Measurements from ENCODE around the gene ATF4.
"Not testable (repeated sequence)": the region's sequence is repeated elsewhere in the genome, so short reads cannot be mapped to it uniquely, and the experiment has no call there.

Gene ATF4

DNA sequence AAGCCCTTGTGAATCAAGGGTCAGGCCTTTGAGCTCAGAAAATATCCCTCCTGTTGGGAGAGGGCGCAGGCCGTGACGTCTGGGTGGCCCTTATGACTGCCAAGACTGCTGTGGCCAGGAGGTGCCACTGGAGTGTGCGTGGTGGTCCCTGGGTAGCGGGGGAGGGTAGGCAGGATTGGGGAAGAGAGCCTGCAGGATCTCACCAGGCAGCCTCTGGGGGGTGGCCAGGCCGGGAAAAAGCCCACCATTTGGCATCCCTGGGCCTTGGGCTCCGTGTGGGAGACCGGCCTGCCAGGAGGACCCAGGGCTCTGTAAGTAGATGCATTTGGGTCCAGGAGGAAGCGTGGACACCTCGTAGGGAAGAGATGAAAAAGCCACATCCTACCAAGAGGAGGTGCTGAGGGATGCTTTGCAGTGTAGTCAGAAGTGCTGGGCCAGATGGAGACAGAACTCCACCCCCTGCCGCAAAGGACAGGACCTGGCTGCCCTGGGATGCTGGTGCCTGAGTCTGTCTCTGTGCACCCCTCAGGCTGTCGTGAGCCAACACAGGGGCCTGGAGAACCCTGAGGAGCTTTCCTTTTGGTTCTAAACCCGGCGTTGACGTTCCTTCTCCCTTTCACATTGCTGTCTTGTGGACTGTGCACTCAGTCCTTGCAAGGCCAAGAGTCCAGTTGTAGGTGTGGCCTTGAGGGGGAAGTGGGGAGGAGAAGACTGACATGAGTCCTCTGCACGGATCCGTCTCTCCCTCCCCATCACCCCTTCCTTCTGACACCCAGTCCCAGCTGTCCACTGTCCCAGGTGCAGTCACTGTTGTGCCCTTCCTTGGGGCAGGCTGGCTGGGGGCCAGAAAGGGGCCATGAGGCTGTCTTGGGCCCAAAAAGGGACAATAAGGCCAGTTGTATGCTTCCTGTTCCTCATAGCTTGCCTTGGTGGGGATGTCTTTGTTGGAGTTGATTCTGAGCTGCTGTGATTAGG is 31.0 kb upstream of the ATF4 start:
- no peak for DNase-seq (ENCODE audit: low read depth)

DNA sequence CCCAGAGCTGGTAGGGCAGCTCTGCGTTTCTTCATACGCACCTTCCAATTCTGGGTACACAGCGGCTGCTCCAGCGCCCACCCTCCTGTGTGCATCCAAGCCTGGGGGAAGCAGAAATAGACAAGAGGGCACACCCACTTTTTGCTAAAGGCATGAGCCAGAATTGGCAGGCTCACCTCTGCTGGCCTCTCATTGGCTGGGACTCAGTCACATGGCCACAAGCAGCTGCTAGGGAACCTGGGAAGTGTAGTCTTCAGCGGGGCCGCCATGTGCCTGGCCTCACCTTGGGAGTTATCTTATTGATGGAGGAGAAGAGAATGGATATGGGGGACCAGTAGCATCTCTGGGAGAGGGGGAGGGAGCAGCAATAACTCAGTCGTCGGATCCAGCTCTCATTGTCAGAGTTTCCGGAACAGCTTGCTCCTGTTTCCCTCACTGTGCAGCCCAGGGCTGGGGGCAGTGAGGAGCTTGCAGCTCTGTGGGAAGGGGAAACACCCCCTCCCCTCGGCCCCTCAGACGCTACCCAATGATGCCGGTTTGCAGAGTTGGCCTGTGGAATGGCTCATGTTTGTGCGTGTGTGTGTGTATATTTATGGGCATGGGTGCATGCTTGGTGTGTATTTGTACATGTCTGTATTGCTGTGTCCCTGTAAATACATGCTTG is 30.1 kb upstream of the ATF4 start:
- DNase-seq (ENCODE audit: low read depth) = peak; percentile 67

DNA sequence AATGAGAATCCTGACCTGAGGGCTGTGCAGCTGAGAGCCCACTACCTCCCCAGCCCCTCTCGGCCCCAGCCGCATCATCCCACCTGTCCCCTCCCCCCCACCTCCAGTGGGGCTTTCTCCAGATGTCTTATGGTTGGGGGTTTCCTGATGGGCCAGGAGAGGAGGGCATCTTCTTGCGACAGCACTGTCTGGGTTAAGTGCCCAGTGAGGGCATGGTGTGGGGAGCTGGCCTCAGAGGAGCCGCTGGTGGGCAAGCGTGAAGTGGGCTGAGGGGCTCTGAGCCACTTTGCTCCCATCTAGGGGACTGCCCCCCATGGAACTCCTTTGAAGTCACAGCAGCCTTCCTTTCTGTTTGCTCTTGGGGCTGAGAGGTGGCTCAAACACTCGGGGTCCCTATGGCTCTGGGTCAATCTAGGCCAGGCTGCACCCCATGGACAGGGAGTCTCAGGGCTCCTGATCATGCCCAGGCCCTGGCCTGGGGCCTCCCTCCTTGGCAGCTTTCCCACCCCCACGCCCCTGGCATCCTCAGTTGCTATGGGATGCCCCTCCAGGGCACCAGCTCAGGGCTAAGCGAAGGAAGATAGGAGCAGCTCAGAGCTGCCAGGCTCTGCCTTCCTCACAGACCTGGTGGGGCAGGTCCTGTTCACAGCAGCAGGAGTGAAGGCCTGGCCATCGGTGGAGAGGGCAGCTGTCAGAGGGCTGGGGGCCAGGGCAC is 29.2 kb upstream of the ATF4 start:
- no peak for DNase-seq (ENCODE audit: low read depth)

DNA sequence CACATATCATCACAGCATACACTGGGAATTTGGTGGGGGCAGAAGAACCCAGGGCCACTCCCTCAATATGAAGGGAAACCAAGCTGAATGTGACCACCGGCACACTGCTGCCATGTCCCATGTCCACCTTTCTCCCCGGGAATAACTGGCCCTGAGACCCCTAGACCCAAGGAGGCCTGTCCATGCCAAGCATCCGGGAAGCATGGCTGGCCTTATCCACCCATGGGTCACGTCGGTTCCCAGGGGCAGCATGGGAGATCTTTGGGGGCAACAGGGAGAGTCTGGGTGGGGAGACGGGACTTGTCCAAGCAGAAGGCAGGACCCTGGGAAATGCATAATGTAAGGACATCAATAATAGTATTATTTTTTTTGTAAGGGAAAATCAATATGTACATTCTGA is 28.7 kb upstream of the ATF4 start:
- DNase-seq (ENCODE audit: low read depth) = no peak

DNA sequence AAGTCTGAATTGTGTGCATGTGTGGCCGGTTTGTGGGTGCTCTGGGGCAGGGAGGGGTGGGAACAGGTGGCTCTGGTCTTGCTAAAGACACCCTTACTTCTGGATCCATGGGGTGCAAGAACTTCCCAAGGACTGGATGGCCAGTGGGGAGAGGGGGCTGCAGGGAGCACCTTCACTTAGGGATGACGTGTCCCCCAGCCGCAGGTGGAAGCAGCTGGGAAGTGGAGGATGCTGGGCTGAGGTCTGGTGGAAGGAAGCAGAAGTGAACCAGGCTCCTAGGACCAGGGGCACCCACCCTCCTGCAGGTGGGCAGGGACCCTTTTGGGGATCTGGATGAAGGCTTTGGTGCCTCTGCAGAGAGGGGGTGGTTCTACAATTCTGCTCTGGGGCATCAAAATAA is 28.2 kb upstream of the ATF4 start:
- no peak for DNase-seq (ENCODE audit: low read depth)

DNA sequence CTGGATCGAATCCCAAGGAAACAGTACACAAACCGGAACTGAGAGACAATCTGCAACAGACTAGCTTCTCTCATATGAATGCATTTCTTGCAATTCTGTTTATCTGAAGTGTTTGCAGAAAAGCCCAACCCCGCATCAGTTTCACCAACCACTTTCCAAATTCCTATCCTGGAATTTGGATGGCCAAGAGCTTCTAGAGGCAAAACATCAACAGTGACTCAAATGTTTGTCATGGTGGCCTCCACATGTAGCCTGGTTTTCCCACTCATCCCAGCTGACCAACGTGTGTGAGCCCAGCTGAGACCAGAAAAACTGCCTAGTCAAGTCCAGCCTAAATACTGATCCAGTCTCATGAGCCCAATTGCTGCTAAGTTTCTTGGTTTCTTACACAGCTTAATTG is 26.6 kb upstream of the ATF4 start:
- DNase-seq (ENCODE audit: low read depth) = no peak

DNA sequence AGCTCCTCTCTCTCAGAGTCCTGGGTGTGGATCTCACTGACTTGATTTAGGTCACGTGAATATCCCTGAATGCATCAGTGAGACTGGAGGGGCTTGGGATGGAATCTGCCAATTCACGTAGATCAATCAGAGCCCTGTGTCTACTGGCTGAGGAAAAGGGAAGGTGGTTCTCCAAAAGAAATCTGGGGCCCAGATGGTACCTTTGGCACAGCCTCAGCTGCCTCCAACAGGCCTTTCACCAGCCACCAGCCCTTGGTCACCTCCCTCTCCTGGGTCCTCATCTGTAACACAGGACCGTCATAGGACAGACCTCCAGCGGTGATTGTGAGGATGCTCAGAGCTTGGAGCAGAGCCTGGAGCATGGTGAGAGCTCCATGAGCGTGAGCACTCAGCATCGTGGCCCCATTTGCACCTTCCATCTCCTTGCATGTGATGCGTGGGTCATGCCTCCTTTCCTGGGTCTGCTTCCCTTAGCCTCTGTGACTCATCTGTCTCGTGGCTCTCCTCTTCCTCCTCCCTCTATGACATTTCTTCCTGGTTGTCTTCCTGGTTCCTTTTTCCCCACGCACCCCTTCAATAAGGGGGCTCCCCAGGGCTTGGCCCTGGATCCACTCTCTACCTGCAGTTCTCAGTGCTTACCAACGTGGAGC is 25.8 kb upstream of the ATF4 start:
- no peak for DNase-seq (ENCODE audit: low read depth)

DNA sequence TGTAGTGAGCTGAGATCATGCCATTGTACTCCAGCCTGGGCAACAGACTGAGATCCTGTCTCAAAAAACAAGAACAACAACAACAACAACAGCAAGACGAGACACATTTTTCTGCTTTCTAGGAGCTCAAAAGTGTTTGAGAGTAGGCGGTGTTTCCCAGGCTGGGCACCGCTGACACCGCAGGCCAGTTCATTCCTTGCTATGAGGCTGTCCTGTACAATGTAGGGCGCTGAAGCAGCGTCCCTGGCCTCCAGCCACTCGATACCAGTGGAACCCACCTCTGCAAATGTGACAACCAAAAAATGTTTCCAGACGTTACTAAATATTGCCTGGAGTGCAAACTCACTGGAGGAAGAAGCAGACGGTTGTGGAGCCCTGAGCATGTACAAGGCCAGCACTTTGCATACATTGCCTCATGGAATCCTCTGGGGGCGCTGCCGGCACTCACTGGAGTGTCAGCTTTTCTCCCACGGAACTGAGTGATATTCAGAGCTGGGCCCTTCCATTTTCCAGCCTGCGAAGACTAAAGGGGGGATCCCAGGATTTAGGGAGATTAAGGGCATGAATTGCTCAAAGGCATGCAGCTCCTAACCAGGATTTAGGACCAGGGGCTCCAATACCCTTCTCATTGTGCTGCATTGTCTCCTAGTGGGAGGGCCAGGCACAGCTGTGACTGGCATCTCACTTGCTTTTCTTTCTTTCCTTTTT is 24.1 kb upstream of the ATF4 start:
- DNase-seq (ENCODE audit: low read depth) = no peak

DNA sequence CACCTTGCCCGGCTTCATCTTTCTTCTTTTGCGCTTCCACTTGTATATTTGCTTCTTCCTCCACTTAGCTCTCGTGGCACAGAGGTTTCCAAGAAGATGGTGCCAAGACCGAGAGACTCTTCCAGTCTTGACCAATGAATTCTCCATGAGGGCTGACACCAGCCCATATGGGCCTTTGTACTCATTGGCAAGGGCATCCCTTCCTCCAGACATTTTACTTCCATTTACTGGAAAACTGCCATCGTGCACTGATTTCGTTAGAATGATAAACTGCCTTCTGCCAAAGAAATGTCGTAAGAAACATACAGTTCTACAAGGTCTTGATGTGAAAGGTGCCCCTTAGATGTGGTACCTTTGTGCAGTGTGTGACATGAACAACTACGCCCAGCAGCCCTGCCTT is 22.9 kb upstream of the ATF4 start:
- DNase-seq (ENCODE audit: low read depth) = no peak

DNA sequence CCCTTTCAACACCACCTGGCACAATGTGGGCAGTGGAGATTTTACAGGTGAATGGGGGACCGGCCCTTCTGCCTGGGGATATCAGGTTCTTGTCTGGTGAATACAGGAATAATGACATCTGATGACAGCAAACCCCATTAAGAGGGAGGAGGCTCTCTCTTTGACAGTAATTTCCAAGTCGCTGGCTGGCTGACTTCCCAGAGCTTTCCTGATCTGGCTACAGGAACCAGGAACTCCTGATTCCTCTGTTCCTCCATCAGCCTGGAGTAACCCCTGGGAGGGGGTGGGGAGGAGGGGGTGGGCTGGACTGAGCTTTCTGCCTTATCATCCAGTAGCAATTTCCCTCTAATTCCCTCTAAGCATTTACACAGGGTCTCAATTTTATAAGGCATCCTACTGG is 22.0 kb upstream of the ATF4 start:
- DNase-seq (ENCODE audit: low read depth) = no peak

DNA sequence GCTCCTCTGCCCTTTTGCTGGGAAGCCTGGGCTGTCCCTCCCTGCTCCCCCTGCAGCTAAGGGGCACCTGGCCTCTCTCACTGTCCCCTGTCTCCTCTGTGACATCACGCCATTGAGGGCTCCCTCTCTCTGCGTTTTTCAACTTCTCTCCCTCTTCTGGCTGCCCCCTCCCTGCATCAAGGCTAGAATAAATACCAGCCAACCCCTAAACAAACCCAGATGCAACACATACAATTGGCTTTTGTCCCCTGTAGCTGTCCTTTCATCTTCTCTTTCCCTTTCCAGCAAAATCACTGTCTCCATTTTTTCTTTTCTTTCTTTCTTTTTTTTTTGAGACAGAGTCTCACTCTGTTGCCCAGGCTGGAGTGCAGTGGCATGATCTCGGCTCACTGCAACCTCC is 21.6 kb upstream of the ATF4 start:
- no peak for DNase-seq (ENCODE audit: low read depth)

DNA sequence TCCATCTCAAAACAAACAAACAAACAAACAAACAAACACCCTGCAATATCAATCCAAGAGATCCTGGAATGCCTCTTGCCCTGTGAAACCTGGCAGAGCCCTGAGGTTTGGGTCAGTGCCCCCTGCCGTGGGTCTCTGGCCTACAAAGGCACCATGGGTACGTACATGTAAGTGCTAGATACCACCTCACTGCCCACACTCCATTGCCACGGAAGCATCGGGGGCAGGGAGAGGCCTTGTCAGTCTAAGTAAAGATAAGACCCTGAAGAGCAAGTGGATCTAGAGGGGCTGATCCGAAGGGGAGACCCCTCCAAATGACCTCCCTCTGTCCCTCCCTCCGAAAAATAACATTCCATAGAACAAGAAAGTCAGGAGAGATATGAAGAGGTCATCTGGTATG is 20.3 kb upstream of the ATF4 start:
- DNase-seq (ENCODE audit: low read depth) = no peak

DNA sequence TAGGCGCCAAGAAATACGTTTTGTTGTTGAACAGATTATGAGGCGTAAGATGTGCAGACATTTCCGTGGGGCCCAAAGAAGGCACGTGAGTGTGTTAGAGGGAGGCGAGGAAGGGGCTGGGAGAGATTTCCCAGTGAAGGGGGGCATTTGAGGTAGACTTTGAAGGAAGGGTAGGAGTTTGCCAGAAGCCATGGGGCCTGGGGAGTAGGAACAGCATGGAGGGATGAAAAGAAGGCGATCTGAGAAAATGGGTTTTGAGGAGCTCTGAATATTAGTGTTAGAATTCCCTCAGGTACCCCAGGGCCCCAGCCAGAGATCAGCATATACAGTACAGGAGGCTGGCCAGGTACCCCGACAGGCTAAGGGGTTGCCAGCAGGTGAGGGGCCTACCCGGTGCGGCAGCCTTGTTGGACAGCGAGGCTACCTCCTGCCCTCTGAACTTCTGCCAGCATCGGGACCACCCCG is 18.7 kb upstream of the ATF4 start:
- no peak for DNase-seq (ENCODE audit: low read depth)

DNA sequence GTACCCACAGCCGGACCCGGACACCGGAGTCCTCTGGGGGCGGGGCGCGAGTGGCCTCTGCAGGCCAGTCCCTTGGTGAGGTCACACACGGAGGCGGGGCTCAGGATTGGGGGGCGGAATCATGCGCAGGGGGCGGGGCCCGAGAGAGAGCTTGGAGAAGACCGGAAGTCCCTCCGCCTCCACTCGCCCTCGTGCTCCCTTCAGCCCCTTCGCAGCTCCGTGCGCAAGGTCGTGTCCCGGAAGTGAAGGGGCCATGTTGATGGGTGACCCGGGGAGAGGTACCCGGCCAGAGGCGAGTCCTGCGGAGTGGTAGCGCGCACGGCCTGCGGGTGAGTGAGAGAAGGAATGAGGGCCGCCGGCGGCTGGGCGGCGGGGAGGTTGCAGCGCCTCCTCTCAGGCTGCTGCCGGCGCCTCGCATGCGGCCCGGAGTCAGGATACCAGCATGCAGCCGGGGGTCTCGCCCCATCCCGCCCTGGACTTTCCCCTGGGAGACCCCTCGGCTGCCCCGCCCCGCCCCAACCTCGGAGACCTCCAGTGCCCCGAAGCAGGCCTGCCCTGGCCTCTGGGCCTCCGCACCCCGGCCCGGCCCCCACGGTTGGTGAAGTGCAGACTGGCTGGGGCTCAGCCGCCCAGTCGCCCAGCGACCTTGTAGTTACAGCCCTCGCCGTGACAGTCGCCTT is 18.1 kb upstream of the ATF4 start, which contains the start of gene MIEF1:
Gene MIEF1, plus strand, starts transcription at position 182 of the 680 bp plus-strand sequence. CDS start 9,005 bp downstream, outside the sequence.
- DNase-seq (ENCODE audit: low read depth) = peak; percentile 80

DNA sequence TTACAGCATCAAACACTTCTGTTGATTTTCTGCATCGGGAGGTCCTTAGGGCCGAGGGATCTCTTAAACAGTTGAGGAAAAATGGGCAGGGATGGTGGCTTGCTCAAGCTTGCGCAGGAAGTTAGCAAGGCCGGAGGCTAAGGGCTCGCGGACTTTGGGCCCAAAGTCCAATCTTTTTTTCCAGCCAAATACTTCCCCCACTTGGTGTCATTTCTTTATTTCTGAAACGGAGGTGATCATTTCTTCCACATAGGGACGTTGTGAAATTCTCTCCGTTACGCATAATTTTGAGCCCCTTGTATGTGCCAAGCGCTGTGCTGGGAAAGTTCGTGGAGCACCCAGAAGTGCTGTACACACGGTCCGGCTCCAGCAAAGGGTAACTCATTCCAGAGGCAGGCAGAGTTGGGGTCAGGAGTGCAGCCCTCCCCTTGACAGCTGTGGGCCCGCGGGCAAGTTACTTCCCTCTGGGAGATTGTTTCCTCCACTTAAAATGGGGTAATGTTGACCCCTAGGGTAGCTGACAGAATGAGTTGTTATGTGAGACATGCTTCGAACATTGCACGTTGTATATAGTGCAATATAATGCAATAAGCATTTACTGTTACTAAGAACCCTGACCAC is 17.5 kb upstream of the ATF4 start:
- DNase-seq (ENCODE audit: low read depth) = no peak

DNA sequence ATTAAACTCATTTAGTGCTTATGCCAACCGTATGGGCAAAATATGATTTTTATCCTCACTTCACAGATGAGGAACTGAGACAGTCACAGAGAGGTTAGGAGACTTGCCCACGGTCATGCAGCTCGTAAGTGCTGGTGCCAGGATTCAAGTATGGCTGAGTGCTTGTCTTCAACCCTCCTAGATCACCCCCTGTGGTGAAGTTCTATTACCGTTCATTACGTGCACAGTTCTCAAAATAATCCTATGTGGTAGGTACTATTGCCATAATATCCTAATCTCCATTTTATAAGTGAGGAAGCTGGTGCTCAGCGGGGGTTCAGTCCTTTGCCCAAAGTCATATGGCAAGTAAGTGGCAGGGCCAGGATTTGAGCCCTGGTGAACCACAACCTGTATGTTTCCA is 16.7 kb upstream of the ATF4 start:
- no peak for DNase-seq (ENCODE audit: low read depth)

DNA sequence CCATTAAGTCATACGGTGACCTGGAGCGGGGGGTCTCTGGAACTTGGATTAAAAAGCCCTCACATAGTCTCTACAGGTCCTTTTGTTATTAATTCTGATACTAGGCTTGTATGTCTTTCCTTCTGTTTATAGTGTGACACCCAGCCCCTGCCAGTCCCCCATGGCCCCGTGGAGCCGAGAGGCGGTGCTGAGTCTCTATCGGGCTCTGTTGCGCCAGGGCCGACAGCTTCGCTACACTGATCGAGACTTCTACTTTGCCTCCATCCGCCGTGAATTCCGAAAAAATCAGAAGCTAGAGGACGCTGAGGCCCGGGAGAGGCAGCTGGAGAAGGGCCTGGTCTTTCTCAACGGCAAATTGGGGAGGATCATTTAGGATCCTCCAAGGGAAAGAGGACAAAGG is 16.3 kb upstream of the ATF4 start:
- DNase-seq (ENCODE audit: low read depth) = no peak

DNA sequence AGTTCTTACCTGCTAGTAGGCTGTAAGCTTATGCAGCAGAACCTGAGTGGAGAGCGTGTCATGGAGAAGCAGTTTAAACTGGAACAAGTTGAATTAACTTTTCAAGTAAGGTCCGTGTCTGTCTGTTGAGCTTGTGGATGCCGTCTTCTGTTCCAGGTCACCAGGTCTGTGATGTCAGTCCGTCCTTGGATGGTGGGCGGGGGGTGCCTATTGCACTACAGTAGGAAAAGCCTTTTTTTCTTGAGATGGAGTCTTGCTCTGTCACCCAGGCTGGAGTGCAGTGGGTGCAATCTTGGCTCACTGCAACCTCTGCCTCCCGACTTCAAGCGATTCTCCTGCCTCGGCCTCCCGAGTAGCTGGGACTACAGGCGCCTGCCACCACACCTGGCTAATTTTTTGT is 13.3 kb upstream of the ATF4 start:
- not testable (repeated sequence) for DNase-seq (ENCODE audit: low read depth)

DNA sequence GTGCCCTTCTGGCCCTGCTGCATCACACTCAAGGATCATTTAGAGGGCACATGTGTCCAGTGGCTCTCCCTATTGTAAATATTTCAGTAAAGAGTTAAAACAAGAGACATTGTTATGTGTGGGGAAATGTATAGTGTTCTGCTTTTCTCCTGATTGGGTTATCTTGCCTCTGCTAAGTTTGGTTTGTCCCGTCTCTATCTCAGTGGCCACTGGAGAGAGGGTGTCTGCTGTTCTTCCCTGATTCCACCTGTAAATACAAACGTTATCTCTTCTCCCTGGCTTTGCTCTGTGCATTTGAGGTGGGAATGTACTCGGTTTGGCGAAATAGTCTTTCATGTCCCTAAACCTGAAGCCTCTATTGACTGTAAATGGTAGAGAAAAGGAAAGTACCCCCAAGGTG is 12.0 kb upstream of the ATF4 start:
- no peak for DNase-seq (ENCODE audit: low read depth)

DNA sequence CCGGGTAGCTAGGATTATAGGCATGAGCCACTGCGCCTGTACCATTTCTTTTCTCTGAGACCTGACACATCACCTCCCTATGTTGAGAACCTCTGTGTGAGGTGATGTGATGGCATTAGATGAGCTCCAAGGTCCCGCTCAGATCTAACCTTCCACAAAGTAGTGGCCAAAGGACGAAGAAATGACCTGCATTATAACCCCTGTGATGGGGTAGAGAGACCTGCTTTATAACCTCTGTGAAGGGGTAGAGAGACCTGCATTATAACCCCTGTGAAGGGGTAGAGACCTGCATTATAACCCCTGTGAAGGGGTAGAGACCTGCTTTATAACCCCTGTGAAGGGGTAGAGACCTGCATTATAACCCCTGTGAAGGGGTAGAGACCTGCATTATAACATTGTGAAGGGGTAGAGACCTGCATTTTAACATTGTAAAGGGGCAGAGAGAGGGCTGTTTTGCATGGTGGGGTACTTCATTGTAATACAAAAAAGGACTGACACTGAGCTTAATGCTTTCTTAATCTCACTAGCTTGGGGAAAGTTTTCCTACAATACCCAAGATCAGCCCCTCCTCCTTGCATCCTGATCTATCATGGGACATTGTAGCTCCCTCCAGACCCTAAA is 9.7 kb upstream of the ATF4 start:
- DNase-seq (ENCODE audit: low read depth) = no peak
